AG10803 (cell line): Measurements from ENCODE around the gene GCN1.

Experiments
- DNase-seq: peaks from one replicate; pipeline ENCODE4 v3.0.0; 2010; ENCODE audit warnings: low read depth
- H3K4me3 ChIP-seq: 2 replicates; pipeline ENCODE4 v1.5.1; 2011; ENCODE audit warnings: mild to moderate bottlenecking, low read length, control low read depth
- CTCF ChIP-seq: conservative IDR thresholded peaks from 2 replicates; pipeline ENCODE4 v1.5.1; 2011; ENCODE audit warnings: mild to moderate bottlenecking, low read length, control low read depth, inconsistent platforms

GCN1 gene

GRCh38 chr12:120140603-120141002, 53.9 kb downstream of the GCN1 start:
- TF ChIP-seq CTCF: no peak
- H3K4me3 ChIP-seq: no peak overlapping the region
- no peak for DNase-seq

GRCh38 chr12:120139958-120140357, 54.6 kb downstream of the GCN1 start:
- DNase-seq: no peak
- no peak overlapping the region for H3K4me3 ChIP-seq
- no peak for TF ChIP-seq CTCF

- no peak overlapping the region for H3K4me3 ChIP-seq
- no peak for DNase-seq
- TF ChIP-seq CTCF: no peak
Measured at GRCh38 chr12:120138366-120138765, 56.1 kb downstream of the GCN1 start.

GRCh38 chr12:120137833-120138232, 56.7 kb downstream of the GCN1 start:
- DNase-seq: no peak
- no peak overlapping the region for H3K4me3 ChIP-seq
- TF ChIP-seq CTCF: no peak

DNA sequence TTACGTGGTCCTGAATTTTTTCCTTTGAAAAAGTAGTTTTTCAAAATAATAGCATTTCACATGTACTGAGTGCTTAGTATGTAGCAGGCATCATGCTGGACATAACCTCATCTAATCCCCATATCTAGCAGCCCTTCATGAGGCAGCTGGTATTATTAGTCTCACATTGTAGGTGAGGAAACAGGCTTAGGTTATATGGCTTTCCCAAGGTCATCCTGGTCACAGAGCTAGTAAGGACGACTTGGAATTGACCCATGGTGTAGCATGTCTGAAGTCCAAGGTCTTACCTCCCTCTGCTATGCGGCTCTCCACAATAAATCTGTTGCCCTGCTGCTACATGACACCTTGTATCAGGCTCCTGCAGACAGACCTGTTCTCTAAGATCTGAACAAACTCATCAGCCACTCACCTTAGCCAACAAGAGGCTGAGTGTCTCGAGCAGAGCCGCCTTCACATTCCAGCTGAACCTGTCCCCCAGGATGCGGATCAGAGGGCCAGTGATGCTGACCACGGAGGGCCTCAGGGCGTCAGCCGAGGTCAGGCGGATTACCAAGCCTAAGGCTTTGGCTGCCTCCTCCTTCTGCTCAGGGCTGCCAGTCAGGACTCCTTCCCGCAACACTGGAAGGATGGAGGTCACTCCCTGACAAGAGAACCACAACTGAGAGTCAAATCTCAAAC, 58.3 kb downstream of the GCN1 start:
- H3K4me3 ChIP-seq: no peak overlapping the region
- no peak for DNase-seq
- no peak for TF ChIP-seq CTCF

GRCh38 chr12:120134307-120134980, 60.1 kb downstream of the GCN1 start:
- no peak overlapping the region for H3K4me3 ChIP-seq
- DNase-seq: no peak
- no peak for TF ChIP-seq CTCF

DNA sequence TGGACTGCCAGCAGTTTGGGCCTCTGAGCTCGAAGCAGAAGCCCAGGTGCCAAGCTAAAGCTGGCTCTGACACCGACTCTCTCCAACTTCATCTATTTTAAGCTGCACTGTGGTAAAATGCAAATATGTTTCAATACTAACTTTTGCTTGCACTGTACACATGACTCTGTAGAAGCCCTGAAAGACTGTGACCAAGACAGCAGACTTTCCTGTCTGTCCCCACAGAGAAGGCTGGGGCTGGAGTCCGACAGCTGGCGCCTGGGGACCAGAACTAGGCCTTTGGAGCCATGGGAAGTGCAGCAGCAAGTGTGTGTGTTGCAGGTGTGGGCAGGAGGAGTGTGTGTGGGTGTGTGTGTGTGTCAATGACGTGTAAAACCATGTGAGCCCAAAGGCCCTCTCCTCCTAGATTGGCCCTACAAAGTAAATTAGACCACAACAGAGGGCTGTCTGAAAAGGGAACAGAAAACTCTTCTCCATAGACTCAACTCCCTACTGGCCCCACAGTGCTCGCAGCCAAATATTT, 61.6 kb downstream of the GCN1 start:
- H3K4me3 ChIP-seq: no peak overlapping the region
- DNase-seq: no peak
- TF ChIP-seq CTCF: no peak
